IMR-90 (cell line): ENCODE results near the gene MALT1. TPM values are rescaled to one million over a fixed set of nuclear protein-coding genes. Genes with fewer than 3 reads are reported as not detected.

Source experiments
- ATAC-seq: fragments of 200-7000 bp; cut with Tn5 transposase; 2 replicates; pipeline ENCODE4 v1.9.1; 2020; ENCODE audit warnings: low read depth, mild to moderate bottlenecking, moderate library complexity
- BruUV-seq: library from RNA; stranded (reverse); fragments of 400-500 nt; replicated peaks from 2 replicates; lab custom pipeline; 2021; lab: Mats Ljungman, UMichigan
- CTCF ChIA-PET: fragments of 300-600 bp; formaldehyde crosslinking; extraction: SDS; loops from one replicate; lab custom pipeline; 2021; ENCODE audit warnings: antibody characterized with exemption; lab: Yijun Ruan, JAX
- POLR2A ChIA-PET: fragments of 300-600 bp; sonication (Branson Sonifier 250); formaldehyde crosslinking; loops from one replicate; lab custom pipeline; 2022; ENCODE audit warnings: antibody characterized with exemption; ENCODE audit not compliant: unreplicated experiment; lab: Charles Lee
- DNase-seq: peaks from one replicate; pipeline ENCODE4 v3.0.0; 2013
- H2AFZ ChIP-seq: replicated peaks from 2 replicates; pipeline ENCODE3; 2013; ENCODE audit warnings: low read length, mild to moderate bottlenecking; ENCODE audit not compliant: poor library complexity
- H2AK5ac ChIP-seq: 2 replicates; pipeline ENCODE4 v1.6.1; 2013; ENCODE audit warnings: low read depth, low read length, inconsistent platforms
- H2AK9ac ChIP-seq: replicated peaks from 2 replicates; pipeline ENCODE3; 2013; ENCODE audit warnings: mild to moderate bottlenecking, low read depth, low read length, moderate library complexity; ENCODE audit not compliant: poor library complexity
- H2BK120ac ChIP-seq: 2 replicates; pipeline ENCODE4 v1.6.1; 2013; ENCODE audit warnings: low read depth, low read length, inconsistent platforms
- H2BK15ac ChIP-seq: 3 replicates; pipeline ENCODE4 v1.6.1; 2013; ENCODE audit warnings: low read depth, low read length, inconsistent platforms
- H2BK20ac ChIP-seq: 2 replicates; pipeline ENCODE4 v1.6.1; 2013; ENCODE audit warnings: low read depth, mild to moderate bottlenecking, inconsistent platforms, low read length, moderate library complexity
- H2BK5ac ChIP-seq: 2 replicates; pipeline ENCODE4 v1.6.1; 2013; ENCODE audit warnings: mild to moderate bottlenecking, low read depth, low read length, inconsistent platforms; ENCODE audit not compliant: poor library complexity, severe bottlenecking
- H3K14ac ChIP-seq: replicated peaks from 2 replicates; pipeline ENCODE4 v1.6.1; 2013; ENCODE audit warnings: low read depth, low read length, inconsistent platforms
- H3K18ac ChIP-seq: 2 replicates; pipeline ENCODE4 v1.6.1; 2013; ENCODE audit warnings: low read depth, low read length, control low read depth
- H3K23ac ChIP-seq: 2 replicates; pipeline ENCODE4 v1.6.1; 2013; ENCODE audit warnings: low read depth, low read length, inconsistent platforms
- H3K27ac ChIP-seq: 2 replicates; pipeline ENCODE4 v1.5.1; 2013; ENCODE audit warnings: mild to moderate bottlenecking, control low read depth, low read length; ENCODE audit not compliant: insufficient read depth
- H3K27me3 ChIP-seq: 2 replicates; pipeline ENCODE4 v1.6.1; 2013; ENCODE audit warnings: low read length; ENCODE audit not compliant: control insufficient read depth, insufficient read depth
- H3K36me3 ChIP-seq: 2 replicates; pipeline ENCODE4 v1.6.1; 2013; ENCODE audit warnings: low read length, mixed read lengths; ENCODE audit not compliant: control insufficient read depth, insufficient read depth
- H3K4ac ChIP-seq: 2 replicates; pipeline ENCODE4 v1.6.1; 2013; ENCODE audit warnings: low read depth, low read length, inconsistent platforms
- H3K4me1 ChIP-seq: 2 replicates; pipeline ENCODE4 v1.6.1; 2013; ENCODE audit warnings: low read length, mixed read lengths; ENCODE audit not compliant: control insufficient read depth, insufficient read depth
- H3K4me2 ChIP-seq: 2 replicates; pipeline ENCODE4 v1.6.1; 2013; ENCODE audit warnings: low read depth, mild to moderate bottlenecking, control low read depth, low read length, moderate library complexity
- H3K4me3 ChIP-seq: 2 replicates; pipeline ENCODE4 v1.5.1; 2013; ENCODE audit warnings: low read depth, mild to moderate bottlenecking, control low read depth, low read length, moderate library complexity; ENCODE audit not compliant: insufficient read depth
- H3K56ac ChIP-seq: 2 replicates; pipeline ENCODE4 v1.6.1; 2013; ENCODE audit warnings: low read length, inconsistent platforms; ENCODE audit not compliant: insufficient read depth; ENCODE audit errors: extremely low read depth
- H3K79me1 ChIP-seq, 2 experiments: 2 replicates each; pipeline ENCODE4 v1.6.1; 2013; ENCODE audit warnings: low read length in 2 of 2, inconsistent platforms in 1 of 2, low read depth in 1 of 2
- H3K9ac ChIP-seq: 2 replicates; pipeline ENCODE4 v1.6.1; 2013; ENCODE audit warnings: low read depth, low read length, control low read depth
- H3K9me1 ChIP-seq: 2 replicates; pipeline ENCODE4 v1.6.1; 2013; ENCODE audit warnings: low read length, inconsistent platforms; ENCODE audit not compliant: insufficient read depth
- H3K9me3 ChIP-seq: 2 replicates; pipeline ENCODE4 v1.6.1; 2013; ENCODE audit warnings: low read length; ENCODE audit not compliant: control insufficient read depth, insufficient read depth
- H4K20me1 ChIP-seq: 2 replicates; pipeline ENCODE4 v1.6.1; 2013; ENCODE audit warnings: low read length, inconsistent platforms; ENCODE audit not compliant: insufficient read depth
- H4K5ac ChIP-seq: 2 replicates; pipeline ENCODE4 v1.6.1; 2013; ENCODE audit warnings: mild to moderate bottlenecking, low read depth, low read length, control low read depth
- H4K8ac ChIP-seq, 2 experiments: 2 replicates each; pipeline ENCODE4 v1.6.1; 2013; ENCODE audit warnings: low read depth in 2 of 2, low read length in 2 of 2, control low read depth in 1 of 2, inconsistent platforms in 1 of 2
- H4K91ac ChIP-seq: 2 replicates; pipeline ENCODE4 v1.6.1; 2013; ENCODE audit warnings: low read depth, low read length, inconsistent platforms; ENCODE audit not compliant: insufficient read depth
- BHLHE40 ChIP-seq: fragments of 150-350 bp; IDR thresholded peaks from 2 replicates; pipeline ENCODE4 v1.6.1; 2016; ENCODE audit warnings: mild to moderate bottlenecking, low read depth, low read length
- CEBPB ChIP-seq: IDR thresholded peaks from 2 replicates; pipeline ENCODE4 v1.6.1; 2012; ENCODE audit warnings: low read depth, low read length, improper control_type of control experiment
- CHD1 ChIP-seq: IDR thresholded peaks from 2 replicates; pipeline ENCODE4 v1.6.1; 2012; ENCODE audit warnings: low read depth, low read length, improper control_type of control experiment
- CTCF ChIP-seq: conservative IDR thresholded peaks from 2 replicates; pipeline ENCODE4 v1.5.1; 2012; ENCODE audit warnings: mild to moderate bottlenecking, low read depth, low read length, improper control_type of control experiment
- ELK1 ChIP-seq: fragments of 150-350 bp; IDR thresholded peaks from 2 replicates; pipeline ENCODE4 v1.6.1; 2016; ENCODE audit warnings: low read depth, mild to moderate bottlenecking, low read length, moderate library complexity, borderline replicate concordance
- FOS ChIP-seq: fragments of 150-350 bp; IDR thresholded peaks from 2 replicates; pipeline ENCODE4 v1.6.1; 2016; ENCODE audit warnings: low read depth, low read length
- MAFK ChIP-seq: IDR thresholded peaks from 2 replicates; pipeline ENCODE4 v1.6.1; 2012; ENCODE audit warnings: low read depth, low read length, improper control_type of control experiment
- MAZ ChIP-seq: IDR thresholded peaks from 2 replicates; pipeline ENCODE4 v1.6.1; 2012; ENCODE audit warnings: low read depth, mild to moderate bottlenecking, low read length, improper control_type of control experiment, moderate library complexity, borderline replicate concordance
- MXI1 ChIP-seq: IDR thresholded peaks from 2 replicates; pipeline ENCODE4 v1.6.1; 2012; ENCODE audit warnings: low read depth, mild to moderate bottlenecking, low read length, moderate library complexity, borderline replicate concordance
- NFE2L2 ChIP-seq: fragments of 150-350 bp; IDR thresholded peaks from 2 replicates; pipeline ENCODE4 v1.6.1; 2016; ENCODE audit warnings: low read depth, mild to moderate bottlenecking, low read length
- POLR2A ChIP-seq: IDR thresholded peaks from 2 replicates; pipeline ENCODE4 v1.6.1; 2012; ENCODE audit warnings: mild to moderate bottlenecking, low read depth, low read length
- RAD21 ChIP-seq: IDR thresholded peaks from 2 replicates; pipeline ENCODE4 v1.6.1; 2012; ENCODE audit warnings: low read length, improper control_type of control experiment
- RCOR1 ChIP-seq: IDR thresholded peaks from 2 replicates; pipeline ENCODE4 v1.6.1; 2012; ENCODE audit warnings: mild to moderate bottlenecking, low read length, improper control_type of control experiment; ENCODE audit not compliant: insufficient replicate concordance
- RFX5 ChIP-seq: IDR thresholded peaks from 2 replicates; pipeline ENCODE4 v1.8.0; 2012; ENCODE audit warnings: low read depth, mild to moderate bottlenecking, low read length, moderate library complexity
- SMC3 ChIP-seq: fragments of 150-350 bp; IDR thresholded peaks from 2 replicates; pipeline ENCODE4 v1.6.1; 2016; ENCODE audit warnings: low read depth, mild to moderate bottlenecking, antibody characterized with exemption, low read length, moderate library complexity
- whole genome bisulfite sequencing, 2 experiments: methylation state at CpG; one replicate each; pipeline versions ENCODE4 v1.1.5 to v1.1.7; 2013; ENCODE audit warnings: missing lambda C conversion rate in 2 of 2; ENCODE audit not compliant: insufficient read length in 1 of 2; ENCODE audit errors: extremely low coverage in 2 of 2; 5-methylcytosine and 5-hydroxymethylcytosine counted together
- dilution Hi-C: fragments of 300-500 bp; cut with HindIII; formaldehyde crosslinking; loops from one replicate; pipeline ENCODE4 v1.14.3; 2018; ENCODE audit warnings: low sequenced_read_pairs; ENCODE audit not compliant: unreplicated experiment
- in situ Hi-C: fragments of 300-500 bp; cut with MboI; formaldehyde crosslinking; loops from 3 replicates; pipeline ENCODE4 v1.14.3; 2019; ENCODE audit warnings: low sequenced_read_pairs, inconsistent platforms, mixed read lengths
- intact Hi-C: fragments of 100-400 bp; cut with micrococcal nuclease; formaldehyde crosslinking; loops from 2 replicates; pipeline ENCODE4 v1.10.0; 2022
- polyA plus RNA-seq, 3 experiments: library from polyadenylated mRNA; depleted of rRNA; stranded (reverse); fragments of >200 nt; gene quantifications; 2 replicates each; pipeline ENCODE4 v1.2.3, GENCODE V29; 2012; ENCODE audit warnings: low replicate concordance in 1 of 3
- total RNA-seq: library from RNA; depleted of rRNA; stranded (reverse); fragments of >200 nt; gene quantifications from 2 replicates; pipeline ENCODE4 v1.2.3, GENCODE V29; 2012
- TF ChIP-seq, protein P1 (sequence below): fragments of 150-350 bp; IDR thresholded peaks from 2 replicates; pipeline ENCODE4 v1.6.1; 2017; ENCODE audit warnings: mild to moderate bottlenecking, antibody characterized with exemption, low read length, low read depth

The MALT1 gene
- total and polyA plus RNA-seq, 2 of the 4 experiments (the other 2 are of a cell fraction): 8.3 to 25.3 TPM

DNA sequence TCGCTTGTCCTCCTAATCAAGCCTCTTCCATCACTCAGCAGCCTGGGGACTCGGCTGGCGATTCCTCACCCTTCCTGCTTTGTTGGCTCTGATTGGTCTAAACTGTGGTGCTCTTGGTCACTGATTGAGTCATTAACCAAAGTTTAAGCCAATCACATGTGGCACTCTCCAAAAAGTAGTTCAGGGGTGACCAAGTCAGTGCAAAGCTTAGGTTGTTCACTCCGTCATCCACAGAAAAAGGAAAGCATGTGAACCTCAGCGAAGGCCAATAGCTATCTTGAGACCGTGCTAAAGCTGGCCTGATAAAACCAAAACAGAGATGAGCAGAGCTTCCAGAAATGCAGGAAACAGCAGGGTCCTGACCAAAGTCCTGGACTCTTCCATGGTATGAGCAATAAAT, 47.3 kb upstream of the MALT1 start:
- no peak overlapping the region for H2BK120ac ChIP-seq
- POLR2A ChIA-PET: no interaction called here
- H3K4me3 ChIP-seq: no peak overlapping the region
- ATAC-seq (no peak), DNase-seq (no peak)
- H3K9ac ChIP-seq: no peak overlapping the region
- no peak overlapping the region for H3K56ac ChIP-seq
- H2BK15ac ChIP-seq: no peak overlapping the region
- H3K4ac ChIP-seq: no peak overlapping the region
- no peak overlapping the region for H3K27ac ChIP-seq
- H3K27me3 ChIP-seq: 0 out of 2 replicates have a peak, but pooled peaks cover under 1% of the 10 kb centered on the region
- H2AK5ac ChIP-seq: no peak overlapping the region
- H4K5ac ChIP-seq: no peak overlapping the region
- H2AFZ ChIP-seq: no peak overlapping the region
- H2AK9ac ChIP-seq: no peak overlapping the region
- H3K18ac ChIP-seq: no peak overlapping the region
- H3K9me1 ChIP-seq: peaks cover 3% of the 10 kb centered on the region; the same call in 1 of the 2 replicates
- no TSS peak for BruUV-seq
- no peak overlapping the region for H3K14ac ChIP-seq
- dilution Hi-C loops (no loop called here), in situ Hi-C loops (no loop called here), intact Hi-C loops (no loop called here)
- WGBS, 2 experiments: 94% methylated on average over 3 of the region's 6 CpGs; no CpG with 5 or more reads in 1 of the 2 experiments
- CTCF ChIA-PET: no interaction called here
- TF ChIP-seq SMC3 (no peak), POLR2A (no peak), RFX5 (no peak), RCOR1 (no peak), NFE2L2 (no peak), CHD1 (no peak), MAFK (no peak), ELK1 (no peak), MXI1 (no peak), FOS (no peak), RAD21 (no peak), CEBPB (no peak), CTCF (no peak), MAZ (no peak), BHLHE40 (no peak)
- TF ChIP-seq, protein P1, sequence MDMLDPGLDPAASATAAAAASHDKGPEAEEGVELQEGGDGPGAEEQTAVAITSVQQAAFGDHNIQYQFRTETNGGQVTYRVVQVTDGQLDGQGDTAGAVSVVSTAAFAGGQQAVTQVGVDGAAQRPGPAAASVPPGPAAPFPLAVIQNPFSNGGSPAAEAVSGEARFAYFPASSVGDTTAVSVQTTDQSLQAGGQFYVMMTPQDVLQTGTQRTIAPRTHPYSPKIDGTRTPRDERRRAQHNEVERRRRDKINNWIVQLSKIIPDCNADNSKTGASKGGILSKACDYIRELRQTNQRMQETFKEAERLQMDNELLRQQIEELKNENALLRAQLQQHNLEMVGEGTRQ: no peak
- no peak overlapping the region for H3K4me2 ChIP-seq
- H3K36me3 ChIP-seq: no peaks in the 10 kb centered on the region
- H3K79me1 ChIP-seq: no peaks in the 10 kb centered on the region
- no peak overlapping the region for H4K91ac ChIP-seq
- no peak overlapping the region for H3K23ac ChIP-seq
- H3K4me1 ChIP-seq: peaks cover 6% of the 10 kb centered on the region
- no peak overlapping the region for H2BK20ac ChIP-seq
- no peak overlapping the region for H2BK5ac ChIP-seq
- no peaks in the 10 kb centered on the region for H3K9me3 ChIP-seq
- no peak overlapping the region for H4K8ac ChIP-seq
- no peaks in the 10 kb centered on the region for H4K20me1 ChIP-seq
